ENCODE measurements around the gene ABCA1. TPM values are rescaled to one million over a fixed set of nuclear protein-coding genes. Genes with fewer than 3 reads are reported as not detected.

Gene ABCA1
- total and polyA plus RNA-seq, 10 of the 15 experiments (the other 5 are each of a cell fraction or from before 2014, with no cell fraction given), result 0.01 to 0.56 (median 0.16) TPM

DNA sequence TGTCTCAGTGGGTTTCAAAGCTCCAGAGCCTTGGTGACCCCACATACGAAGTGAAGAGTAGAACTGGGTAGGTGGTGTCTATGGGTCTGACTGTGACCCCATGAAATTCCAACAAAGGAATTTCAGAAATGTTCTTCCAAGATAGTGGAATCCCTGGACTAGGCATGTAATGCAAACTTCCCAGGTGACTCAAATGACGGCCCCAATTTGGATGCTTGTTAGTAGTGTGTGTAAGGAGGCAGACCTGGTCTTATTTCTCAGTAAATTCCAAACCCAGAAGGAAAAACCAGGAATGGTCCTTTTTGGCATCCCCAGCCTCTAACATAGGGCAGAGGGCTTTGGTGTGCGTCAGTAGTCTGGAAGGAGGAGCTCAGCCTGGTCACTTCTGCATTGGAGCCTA, 43.6 kb upstream of the ABCA1 start:
- H3K9me3 ChIP-seq (replicated peaks; ENCODE audit: control insufficient read depth, insufficient read depth, low read length), result no peaks in the 10 kb centered on the region; the same call in 2 of the 3 replicates
- FAIRE-seq (no peak), ATAC-seq (no peak), DNase-seq (ENCODE audit: low read depth, low spot score) (no peak)
- no peaks in the 10 kb centered on the region for H3K36me3 ChIP-seq (ENCODE audit: control insufficient read depth in 2 of 2, insufficient read depth in 2 of 2, low read length in 1 of 2)
- in situ Hi-C loops (cut with MboI), result no loop called here
- no peak overlapping the region for H2AFZ ChIP-seq (ENCODE audit: control insufficient read depth, low read depth, low read length)
- no peak overlapping the region for H3K4me2 ChIP-seq (ENCODE audit: control insufficient read depth, insufficient read depth)
- H3K79me2 ChIP-seq (ENCODE audit: control insufficient read depth, insufficient read depth, low read length), result no peaks in the 10 kb centered on the region
- WGBS (ENCODE audit: insufficient coverage, insufficient replicate concordance, low lambda C conversion rate, missing lambda C conversion rate), result 35% methylated on average over 3 of the region's 3 CpGs
- no TSS peak for BruUV-seq (replicated peaks)
- H3K27me3 ChIP-seq (replicated peaks in 1 of 2; ENCODE audit: control insufficient read depth in 2 of 2, insufficient read depth in 2 of 2, low read length in 1 of 2), result 0 out of 4 replicates have a peak, but pooled peaks cover 0 to 2% of the 10 kb centered on the region in 2 experiments
- H3K27ac ChIP-seq (ENCODE audit: control insufficient read depth, insufficient read depth), result no peak overlapping the region
- SMC1A ChIA-PET (ENCODE audit: uncharacterized antibody, unreplicated experiment), result no interaction called here
- intact Hi-C loops (cut with micrococcal nuclease; ENCODE audit: unreplicated experiment), result no loop called here
- H4K20me1 ChIP-seq (ENCODE audit: control insufficient read depth, insufficient read depth), result no peaks in the 10 kb centered on the region
- TF ChIP-seq CEBPB (IDR thresholded peaks at IDR 0.05; ENCODE audit: borderline replicate concordance in 1 of 2, low read depth in 2 of 2, low read length in 2 of 2) (no peak), NRF1 (conservative IDR thresholded peaks at IDR 0.05; ENCODE audit: low read depth, low read length) (no peak)
- TF ChIP-seq, protein P1, sequence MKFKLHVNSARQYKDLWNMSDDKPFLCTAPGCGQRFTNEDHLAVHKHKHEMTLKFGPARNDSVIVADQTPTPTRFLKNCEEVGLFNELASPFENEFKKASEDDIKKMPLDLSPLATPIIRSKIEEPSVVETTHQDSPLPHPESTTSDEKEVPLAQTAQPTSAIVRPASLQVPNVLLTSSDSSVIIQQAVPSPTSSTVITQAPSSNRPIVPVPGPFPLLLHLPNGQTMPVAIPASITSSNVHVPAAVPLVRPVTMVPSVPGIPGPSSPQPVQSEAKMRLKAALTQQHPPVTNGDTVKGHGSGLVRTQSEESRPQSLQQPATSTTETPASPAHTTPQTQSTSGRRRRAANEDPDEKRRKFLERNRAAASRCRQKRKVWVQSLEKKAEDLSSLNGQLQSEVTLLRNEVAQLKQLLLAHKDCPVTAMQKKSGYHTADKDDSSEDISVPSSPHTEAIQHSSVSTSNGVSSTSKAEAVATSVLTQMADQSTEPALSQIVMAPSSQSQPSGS (IDR thresholded peaks at IDR 0.05; ENCODE audit: low read length), result no peak
- RAD21 ChIA-PET (ENCODE audit: unreplicated experiment), result no interaction called here
- no peak overlapping the region for H3K4me3 ChIP-seq
- peaks cover 4% of the 10 kb centered on the region for H3K4me1 ChIP-seq (ENCODE audit: control insufficient read depth, insufficient read depth, low read length)
- H3K9ac ChIP-seq (ENCODE audit: control insufficient read depth, insufficient read depth, low read length), result no peak overlapping the region
- CTCF ChIA-PET, result no interaction called here
- POLR2A ChIA-PET, result no interaction called here

DNA sequence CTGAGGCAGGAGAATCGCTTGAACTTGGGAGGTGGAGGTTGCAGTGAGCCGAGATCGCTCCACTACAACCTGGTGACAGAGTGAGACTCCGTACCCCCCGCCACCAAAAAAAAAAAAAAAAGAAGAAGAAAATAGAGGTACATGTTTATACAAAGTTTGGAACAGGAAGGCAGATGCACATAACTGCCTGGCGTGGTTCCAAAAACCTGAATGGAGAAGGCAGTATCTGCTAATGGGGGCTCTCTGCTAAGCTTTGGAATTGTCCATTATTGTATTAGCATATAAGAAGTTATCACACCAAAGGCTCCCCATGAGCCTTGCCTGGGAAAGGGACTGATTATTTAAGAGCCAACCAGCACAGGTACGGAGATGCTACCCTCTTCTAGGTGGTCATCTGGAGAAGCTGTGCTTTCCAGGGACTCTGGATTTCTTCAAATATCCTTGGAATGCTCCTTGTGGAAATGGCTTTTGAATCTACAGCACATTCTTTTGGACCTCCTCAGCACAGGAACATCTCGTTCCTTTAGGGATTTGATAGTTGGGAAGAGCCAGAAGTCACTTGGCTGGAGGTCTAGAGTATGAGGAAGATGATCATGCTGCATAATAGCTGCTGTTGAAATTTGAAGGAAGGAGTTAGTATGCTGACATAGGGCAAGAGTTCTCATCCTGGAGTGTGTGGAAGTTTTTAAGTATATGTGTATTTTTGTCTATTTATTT, 42.5 kb upstream of the ABCA1 start:
- H3K4me1 ChIP-seq (ENCODE audit: control insufficient read depth, insufficient read depth, low read length), result peaks cover 4% of the 10 kb centered on the region
- no peak for DNase-seq (ENCODE audit: low read depth, low spot score)
- POLR2A ChIA-PET, result interaction anchor here (0.7 kb wide), 1 partner anchor 156 kb away, joined by 5 read pairs; no protein-coding TSS in a partner anchor
- H3K9me3 ChIP-seq (replicated peaks; ENCODE audit: control insufficient read depth, insufficient read depth, low read length), result no peaks in the 10 kb centered on the region; the same call in 2 of the 3 replicates
- H3K27me3 ChIP-seq (replicated peaks in 1 of 2; ENCODE audit: control insufficient read depth in 2 of 2, insufficient read depth in 2 of 2, low read length in 1 of 2), result 0 out of 4 replicates have a peak, but pooled peaks cover 0 to 2% of the 10 kb centered on the region in 2 experiments
- no peaks in the 10 kb centered on the region for H3K79me2 ChIP-seq (ENCODE audit: control insufficient read depth, insufficient read depth, low read length)
- RAD21 ChIA-PET (ENCODE audit: unreplicated experiment), result no interaction called here
- H3K9ac ChIP-seq (ENCODE audit: control insufficient read depth, insufficient read depth, low read length), result no peak overlapping the region
- no peak overlapping the region for H2AFZ ChIP-seq (ENCODE audit: control insufficient read depth, low read depth, low read length)
- H4K20me1 ChIP-seq (ENCODE audit: control insufficient read depth, insufficient read depth), result no peaks in the 10 kb centered on the region
- no peak for FAIRE-seq
- ATAC-seq, result no peak
- intact Hi-C loops (cut with micrococcal nuclease; ENCODE audit: unreplicated experiment) (no loop called here), in situ Hi-C loops (cut with MboI) (no loop called here)
- no peak overlapping the region for H3K4me2 ChIP-seq (ENCODE audit: control insufficient read depth, insufficient read depth)
- no TSS peak for BruUV-seq (replicated peaks)
- H3K4me3 ChIP-seq, result no peak overlapping the region
- WGBS (ENCODE audit: insufficient coverage, insufficient replicate concordance, low lambda C conversion rate, missing lambda C conversion rate), result 20% methylated on average over 3 of the region's 8 CpGs
- H3K27ac ChIP-seq (ENCODE audit: control insufficient read depth, insufficient read depth), result no peak overlapping the region
- SMC1A ChIA-PET (ENCODE audit: uncharacterized antibody, unreplicated experiment), result interaction anchor here (0.8 kb wide), 1 partner anchor 11 kb away, joined by 3 read pairs; no protein-coding TSS in a partner anchor
- H3K36me3 ChIP-seq (ENCODE audit: control insufficient read depth in 2 of 2, insufficient read depth in 2 of 2, low read length in 1 of 2), result no peaks in the 10 kb centered on the region
- CTCF ChIA-PET, result no interaction called here
- TF ChIP-seq, protein P2, sequence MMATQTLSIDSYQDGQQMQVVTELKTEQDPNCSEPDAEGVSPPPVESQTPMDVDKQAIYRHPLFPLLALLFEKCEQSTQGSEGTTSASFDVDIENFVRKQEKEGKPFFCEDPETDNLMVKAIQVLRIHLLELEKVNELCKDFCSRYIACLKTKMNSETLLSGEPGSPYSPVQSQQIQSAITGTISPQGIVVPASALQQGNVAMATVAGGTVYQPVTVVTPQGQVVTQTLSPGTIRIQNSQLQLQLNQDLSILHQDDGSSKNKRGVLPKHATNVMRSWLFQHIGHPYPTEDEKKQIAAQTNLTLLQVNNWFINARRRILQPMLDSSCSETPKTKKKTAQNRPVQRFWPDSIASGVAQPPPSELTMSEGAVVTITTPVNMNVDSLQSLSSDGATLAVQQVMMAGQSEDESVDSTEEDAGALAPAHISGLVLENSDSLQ (IDR thresholded peaks at IDR 0.05), result no peak
- TF ChIP-seq NBN (IDR thresholded peaks at IDR 0.05), result no peak
- TF ChIP-seq ZNF24 (IDR thresholded peaks at IDR 0.05), result no peak
- no peak for TF ChIP-seq BHLHE40 (IDR thresholded peaks at IDR 0.05; ENCODE audit: borderline replicate concordance in 1 of 2, low read depth in 2 of 2, low read length in 1 of 2)
- no peak for TF ChIP-seq CHD2 (IDR thresholded peaks at IDR 0.05; ENCODE audit: borderline replicate concordance, low read depth, low read length)
- no peak for TF ChIP-seq HDAC6 (IDR thresholded peaks at IDR 0.05; ENCODE audit: unreplicated experiment)
- no peak for TF ChIP-seq FOXM1 (IDR thresholded peaks at IDR 0.05; ENCODE audit: low read depth, low read length)
- TF ChIP-seq, protein P3, sequence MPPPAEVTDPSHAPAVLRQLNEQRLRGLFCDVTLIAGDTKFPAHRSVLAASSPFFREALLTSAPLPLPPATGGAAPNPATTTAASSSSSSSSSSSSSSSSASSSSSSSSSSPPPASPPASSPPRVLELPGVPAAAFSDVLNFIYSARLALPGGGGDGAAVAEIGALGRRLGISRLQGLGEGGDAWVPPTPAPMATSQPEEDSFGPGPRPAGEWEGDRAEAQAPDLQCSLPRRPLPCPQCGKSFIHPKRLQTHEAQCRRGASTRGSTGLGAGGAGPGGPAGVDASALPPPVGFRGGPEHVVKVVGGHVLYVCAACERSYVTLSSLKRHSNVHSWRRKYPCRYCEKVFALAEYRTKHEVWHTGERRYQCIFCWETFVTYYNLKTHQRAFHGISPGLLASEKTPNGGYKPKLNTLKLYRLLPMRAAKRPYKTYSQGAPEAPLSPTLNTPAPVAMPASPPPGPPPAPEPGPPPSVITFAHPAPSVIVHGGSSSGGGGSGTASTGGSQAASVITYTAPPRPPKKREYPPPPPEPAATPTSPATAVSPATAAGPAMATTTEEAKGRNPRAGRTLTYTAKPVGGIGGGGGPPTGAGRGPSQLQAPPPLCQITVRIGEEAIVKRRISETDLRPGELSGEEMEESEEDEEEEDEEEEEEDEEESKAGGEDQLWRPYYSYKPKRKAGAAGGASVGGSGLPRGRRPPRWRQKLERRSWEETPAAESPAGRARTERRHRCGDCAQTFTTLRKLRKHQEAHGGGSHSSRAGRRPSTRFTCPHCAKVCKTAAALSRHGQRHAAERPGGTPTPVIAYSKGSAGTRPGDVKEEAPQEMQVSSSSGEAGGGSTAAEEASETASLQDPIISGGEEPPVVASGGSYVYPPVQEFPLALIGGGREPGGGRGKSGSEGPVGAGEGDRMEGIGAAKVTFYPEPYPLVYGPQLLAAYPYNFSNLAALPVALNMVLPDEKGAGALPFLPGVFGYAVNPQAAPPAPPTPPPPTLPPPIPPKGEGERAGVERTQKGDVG (CRISPR knock-in tag; IDR thresholded peaks at IDR 0.05), result no peak
